ENCODE measurements around the gene FPR2. TPM values are rescaled to one million over a fixed set of nuclear protein-coding genes. Genes with fewer than 3 reads are reported as not detected.

FPR2 gene
- total and polyA plus RNA-seq, 4 donors: 0.18 to 3.9 (median 2.6) TPM

DNA sequence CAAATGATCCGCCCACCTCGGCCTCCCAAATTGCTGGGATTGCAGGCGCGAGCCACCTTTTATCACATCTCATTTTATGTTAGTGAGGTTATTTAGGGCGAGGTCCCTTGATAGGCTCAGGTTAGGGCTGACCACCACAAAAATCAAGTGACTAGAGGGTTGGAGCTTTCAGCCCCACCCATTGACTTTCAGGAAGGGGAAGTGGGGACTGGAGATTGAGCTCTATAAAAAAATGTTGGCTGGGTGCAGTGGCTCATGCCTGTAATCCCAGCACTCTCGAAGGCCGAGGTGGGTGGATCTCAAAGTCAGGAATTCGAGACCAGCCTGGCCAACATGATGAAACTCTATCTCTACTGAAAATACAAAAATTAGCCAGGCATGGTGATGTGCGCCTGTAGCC, 54.1 kb downstream of the FPR2 start:
- no peak overlapping the region for H3K27ac ChIP-seq (ENCODE audit: low read depth in 1 of 2, low read length in 2 of 2)
- no peak for ATAC-seq (ENCODE audit: low FRiP score)
- H3K9me3 ChIP-seq (ENCODE audit: control insufficient read depth, low read length): no peaks in the 10 kb centered on the region
- no peaks in the 10 kb centered on the region for H3K4me1 ChIP-seq (ENCODE audit: control insufficient read depth in 1 of 2, insufficient read depth in 2 of 2, low read length in 2 of 2)
- H3K27me3 ChIP-seq (ENCODE audit: control insufficient read depth in 1 of 2, insufficient read depth in 2 of 2, low read length in 1 of 2): no peaks in the 10 kb centered on the region
- no peak for DNase-seq
- no peaks in the 10 kb centered on the region for H3K36me3 ChIP-seq (ENCODE audit: control insufficient read depth in 1 of 2, insufficient read depth in 2 of 2, low read length in 1 of 2)
- intact Hi-C loops (cut with DNase I): no loop called here
- WGBS, 2 donors: 90% methylated on average over 9 of the region's 9 CpGs
- H3K4me3 ChIP-seq (ENCODE audit: low read length in 2 of 2): no peak overlapping the region

DNA sequence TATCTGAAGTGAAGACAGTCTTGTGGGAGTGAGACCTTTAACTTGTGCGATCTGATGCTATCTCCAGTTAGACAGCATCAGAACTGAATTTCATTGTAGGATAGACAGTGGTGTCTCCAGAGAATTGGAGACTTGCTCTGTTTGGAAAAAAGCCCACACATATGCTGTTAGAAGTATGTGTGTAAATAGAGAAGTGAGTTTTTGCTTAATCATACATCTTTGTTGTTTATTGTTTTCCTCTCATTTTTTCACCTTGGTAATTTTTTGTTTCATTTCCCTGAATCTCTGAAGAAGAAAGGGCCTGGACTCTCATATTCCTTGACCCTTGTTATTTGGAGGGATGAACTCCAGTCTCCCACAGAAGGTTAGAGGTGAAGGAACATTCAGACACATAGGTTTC, 55.7 kb downstream of the FPR2 start:
- H3K9me3 ChIP-seq (ENCODE audit: control insufficient read depth, low read length): no peaks in the 10 kb centered on the region
- intact Hi-C loops (cut with DNase I): no loop called here
- 76 to 79% methylated on average over 1 of the region's 1 CpG for WGBS, 2 donors
- H3K36me3 ChIP-seq (ENCODE audit: control insufficient read depth in 1 of 2, insufficient read depth in 2 of 2, low read length in 1 of 2): no peaks in the 10 kb centered on the region
- no peak overlapping the region for H3K27ac ChIP-seq (ENCODE audit: low read depth in 1 of 2, low read length in 2 of 2)
- H3K4me1 ChIP-seq (ENCODE audit: control insufficient read depth in 1 of 2, insufficient read depth in 2 of 2, low read length in 2 of 2): no peaks in the 10 kb centered on the region
- ATAC-seq (ENCODE audit: low FRiP score) (no peak), DNase-seq (no peak)
- no peaks in the 10 kb centered on the region for H3K27me3 ChIP-seq (ENCODE audit: control insufficient read depth in 1 of 2, insufficient read depth in 2 of 2, low read length in 1 of 2)
- H3K4me3 ChIP-seq (ENCODE audit: low read length in 2 of 2): no peak overlapping the region

DNA sequence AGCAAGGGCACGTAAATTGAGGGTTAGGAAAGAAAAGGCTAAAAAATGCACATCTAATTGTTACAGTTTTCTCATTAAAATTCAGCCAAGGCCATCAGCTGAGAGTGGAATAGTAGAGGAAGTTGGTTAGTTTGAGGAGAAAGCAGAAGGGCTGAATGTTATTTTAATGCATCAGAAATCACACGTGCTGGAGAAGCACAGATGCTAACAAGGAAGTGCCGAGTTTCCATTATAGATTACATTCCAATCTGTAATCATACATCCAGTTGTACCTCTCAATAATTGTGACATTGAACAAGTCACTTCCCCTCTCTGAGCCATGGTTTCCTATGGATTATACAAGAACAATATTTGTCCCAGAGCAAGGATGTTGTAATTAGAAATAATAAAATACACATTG, 59.0 kb downstream of the FPR2 start:
- 59 to 68% methylated on average over 3 of the region's 3 CpGs for WGBS, 2 donors
- no peak overlapping the region for H3K4me3 ChIP-seq (ENCODE audit: low read length in 2 of 2)
- no peaks in the 10 kb centered on the region for H3K9me3 ChIP-seq (ENCODE audit: control insufficient read depth, low read length)
- ATAC-seq (ENCODE audit: low FRiP score) (no peak), DNase-seq (no peak)
- intact Hi-C loops (cut with DNase I): no loop called here
- no peaks in the 10 kb centered on the region for H3K4me1 ChIP-seq (ENCODE audit: control insufficient read depth in 1 of 2, insufficient read depth in 2 of 2, low read length in 2 of 2)
- no peak overlapping the region for H3K27ac ChIP-seq (ENCODE audit: low read depth in 1 of 2, low read length in 2 of 2)
- H3K27me3 ChIP-seq (ENCODE audit: control insufficient read depth in 1 of 2, insufficient read depth in 2 of 2, low read length in 1 of 2): no peaks in the 10 kb centered on the region
- H3K36me3 ChIP-seq (ENCODE audit: control insufficient read depth in 1 of 2, insufficient read depth in 2 of 2, low read length in 1 of 2): no peaks in the 10 kb centered on the region

Other genes starting within 250 kb of the FPR2 start
- 1 to 10 TPM in 1 of 2 donors, under 1 TPM in 1; 0.52 to 2.9 TPM for gene SIGLEC6, start 229.5 kb upstream of the FPR2 start, total RNA-seq
- not detected for gene SIGLEC6, start 229.5 kb upstream of the FPR2 start, polyA plus RNA-seq
- 10 to 100 TPM; 15.1 to 16.6 TPM for gene ZNF175, start 189.9 kb upstream of the FPR2 start, total RNA-seq
- 1 to 10 TPM; 1.8 to 3.1 TPM for gene ZNF175, start 189.9 kb upstream of the FPR2 start, polyA plus RNA-seq
- gene SIGLEC5, start 130.8 kb upstream of the FPR2 start, total RNA-seq: 1 to 10 TPM in 1 of 2 donors, under 1 TPM in 1; 0.58 to 2.0 TPM
- not detected for gene SIGLEC5, start 130.8 kb upstream of the FPR2 start, polyA plus RNA-seq
- gene SIGLEC14, start 114.4 kb upstream of the FPR2 start, total RNA-seq: 1 to 10 TPM; 4.2 to 5.0 TPM
- gene SIGLEC14, start 114.4 kb upstream of the FPR2 start, polyA plus RNA-seq: under 1 TPM; 0.20 to 0.38 TPM
- 10 to 100 TPM; 37.3 to 53.0 TPM for gene SPACA6, start 67.8 kb upstream of the FPR2 start, total RNA-seq
- 100 to 1,000 TPM in 1 of 2 donors, 10 to 100 TPM in 1; 21.3 to 103 TPM for gene SPACA6, start 67.8 kb upstream of the FPR2 start, polyA plus RNA-seq
- gene HAS1, start 37.2 kb upstream of the FPR2 start, total RNA-seq: 1 to 10 TPM; 4.6 to 5.4 TPM
- gene HAS1, start 37.2 kb upstream of the FPR2 start, polyA plus RNA-seq: not detected
- 10 to 100 TPM; 19.0 to 37.1 TPM for gene FPR1, start 9.3 kb upstream of the FPR2 start, total RNA-seq
- gene FPR1, start 9.3 kb upstream of the FPR2 start, polyA plus RNA-seq: 10 to 100 TPM in 1 of 2 donors, under 1 TPM in 1; 0.77 to 13.5 TPM
- 10 to 100 TPM; 21.2 to 25.1 TPM for gene FPR3, start 34.0 kb downstream of the FPR2 start, total RNA-seq
- 10 to 100 TPM in 1 of 2 donors, 1 to 10 TPM in 1; 1.7 to 11.9 TPM for gene FPR3, start 34.0 kb downstream of the FPR2 start, polyA plus RNA-seq
- 10 to 100 TPM; 12.5 to 24.2 TPM for gene ZNF577, start 126.8 kb downstream of the FPR2 start, total RNA-seq
- gene ZNF577, start 126.8 kb downstream of the FPR2 start, polyA plus RNA-seq: 10 to 100 TPM in 1 of 2 donors, 1 to 10 TPM in 1; 4.5 to 61.1 TPM
- gene ZNF649, start 143.8 kb downstream of the FPR2 start, total RNA-seq: 10 to 100 TPM; 14.3 to 15.3 TPM
- 1 to 10 TPM; 1.5 to 8.5 TPM for gene ZNF649, start 143.8 kb downstream of the FPR2 start, polyA plus RNA-seq
- gene ZNF613, start 166.3 kb downstream of the FPR2 start, total RNA-seq: 1 to 10 TPM; 6.4 to 8.8 TPM
- 1 to 10 TPM; 6.3 to 8.7 TPM for gene ZNF613, start 166.3 kb downstream of the FPR2 start, polyA plus RNA-seq
- 10 to 100 TPM; 13.2 to 17.7 TPM for gene ZNF350, start 225.7 kb downstream of the FPR2 start, total RNA-seq
- gene ZNF350, start 225.7 kb downstream of the FPR2 start, polyA plus RNA-seq: 10 to 100 TPM in 1 of 2 donors, 1 to 10 TPM in 1; 9.9 to 11.9 TPM
- 10 to 100 TPM; 11.7 to 18.9 TPM for gene ZNF615, start 247.0 kb downstream of the FPR2 start, total RNA-seq
- gene ZNF615, start 247.0 kb downstream of the FPR2 start, polyA plus RNA-seq: 10 to 100 TPM in 1 of 2 donors, 1 to 10 TPM in 1; 4.6 to 10.1 TPM

Data from aorta (tissue), 5 donors.